Measurements from ENCODE around the gene OBP2A. TPM values are rescaled to one million over a fixed set of nuclear protein-coding genes. Genes with fewer than 3 reads are reported as not detected.

OBP2A gene
- total and polyA plus RNA-seq, 10 of the 15 experiments (the other 5 are each of a cell fraction or from before 2014, with no cell fraction given): not detected

DNA sequence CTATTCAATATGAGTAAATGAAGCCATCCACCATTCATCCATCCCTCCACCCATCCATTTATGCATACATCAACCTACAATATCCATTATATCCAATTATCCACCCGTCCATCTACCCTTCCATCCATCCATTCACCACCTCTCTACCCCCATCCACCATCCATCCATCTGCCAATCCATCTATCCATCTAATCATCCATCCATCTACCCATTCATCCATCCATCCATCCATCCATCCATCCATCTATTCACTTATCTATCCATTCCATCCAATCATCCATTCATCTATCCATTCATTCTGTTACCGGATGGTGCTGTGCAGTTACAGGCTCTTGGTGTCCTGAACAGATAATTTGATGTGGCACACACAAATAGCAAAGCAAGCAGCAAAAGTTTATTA is 26.3 kb downstream of the OBP2A start (continued):
- TF ChIP-seq, protein P1, sequence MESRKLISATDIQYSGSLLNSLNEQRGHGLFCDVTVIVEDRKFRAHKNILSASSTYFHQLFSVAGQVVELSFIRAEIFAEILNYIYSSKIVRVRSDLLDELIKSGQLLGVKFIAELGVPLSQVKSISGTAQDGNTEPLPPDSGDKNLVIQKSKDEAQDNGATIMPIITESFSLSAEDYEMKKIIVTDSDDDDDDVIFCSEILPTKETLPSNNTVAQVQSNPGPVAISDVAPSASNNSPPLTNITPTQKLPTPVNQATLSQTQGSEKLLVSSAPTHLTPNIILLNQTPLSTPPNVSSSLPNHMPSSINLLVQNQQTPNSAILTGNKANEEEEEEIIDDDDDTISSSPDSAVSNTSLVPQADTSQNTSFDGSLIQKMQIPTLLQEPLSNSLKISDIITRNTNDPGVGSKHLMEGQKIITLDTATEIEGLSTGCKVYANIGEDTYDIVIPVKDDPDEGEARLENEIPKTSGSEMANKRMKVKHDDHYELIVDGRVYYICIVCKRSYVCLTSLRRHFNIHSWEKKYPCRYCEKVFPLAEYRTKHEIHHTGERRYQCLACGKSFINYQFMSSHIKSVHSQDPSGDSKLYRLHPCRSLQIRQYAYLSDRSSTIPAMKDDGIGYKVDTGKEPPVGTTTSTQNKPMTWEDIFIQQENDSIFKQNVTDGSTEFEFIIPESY (IDR thresholded peaks at IDR 0.05): no peak
- TF ChIP-seq RCOR1 (conservative IDR thresholded peaks at IDR 0.05; ENCODE audit: low read depth, low read length): no peak

DNA sequence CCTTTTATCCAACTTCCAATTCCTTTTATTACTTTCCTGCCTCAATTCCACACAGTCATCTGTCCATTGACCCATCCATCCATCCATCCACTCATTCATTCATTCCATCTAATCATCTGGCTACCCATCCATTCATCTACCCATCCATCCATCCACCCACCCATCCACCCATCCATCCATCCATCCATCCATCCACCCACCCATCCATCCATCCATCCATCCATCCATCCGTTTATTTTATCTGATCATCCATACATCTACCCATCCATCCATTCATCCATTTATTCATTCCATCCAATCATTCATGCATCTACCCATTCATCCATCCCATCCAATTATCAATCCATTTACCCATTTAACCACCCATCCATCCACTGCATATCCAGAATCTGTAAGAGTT is 27.2 kb downstream of the OBP2A start:
- 13% methylated on average over 1 of the region's 1 CpG for WGBS (ENCODE audit: insufficient coverage, insufficient replicate concordance, low lambda C conversion rate, missing lambda C conversion rate)
- Histone ChIP-seq H3K27me3 (replicated peaks in 1 of 2; ENCODE audit: control insufficient read depth in 2 of 2, insufficient read depth in 2 of 2, low read length in 1 of 2) (no peaks in the 10 kb centered on the region), H3K27ac (ENCODE audit: control insufficient read depth, insufficient read depth) (no peak overlapping the region), H3K4me1 (ENCODE audit: control insufficient read depth, insufficient read depth, low read length) (no peaks in the 10 kb centered on the region), H3K9ac (ENCODE audit: control insufficient read depth, insufficient read depth, low read length) (no peak overlapping the region), H3K36me3 (ENCODE audit: control insufficient read depth in 2 of 2, insufficient read depth in 2 of 2, low read length in 1 of 2) (no peaks in the 10 kb centered on the region), H3K4me2 (ENCODE audit: control insufficient read depth, insufficient read depth) (no peak overlapping the region), H3K4me3 (no peak overlapping the region), H4K20me1 (ENCODE audit: control insufficient read depth, insufficient read depth) (no peaks in the 10 kb centered on the region), H3K79me2 (ENCODE audit: control insufficient read depth, insufficient read depth, low read length) (no peaks in the 10 kb centered on the region), H3K9me3 (replicated peaks; ENCODE audit: control insufficient read depth, insufficient read depth, low read length) (no peaks in the 10 kb centered on the region), H2AFZ (ENCODE audit: control insufficient read depth, low read depth, low read length) (no peak overlapping the region)
- SMC1A ChIA-PET (ENCODE audit: uncharacterized antibody, unreplicated experiment): no interaction called here
- in situ Hi-C loops (cut with MboI) (no loop called here), intact Hi-C loops (cut with micrococcal nuclease; ENCODE audit: unreplicated experiment) (no loop called here)
- BruUV-seq (replicated peaks): no TSS peak
- POLR2A ChIA-PET: no interaction called here
- no peak for FAIRE-seq
- no peak for DNase-seq (ENCODE audit: low read depth, low spot score)
- ATAC-seq: no peak
- RAD21 ChIA-PET (ENCODE audit: unreplicated experiment): no interaction called here
- CTCF ChIA-PET: no interaction called here
- TF ChIP-seq, protein P2, sequence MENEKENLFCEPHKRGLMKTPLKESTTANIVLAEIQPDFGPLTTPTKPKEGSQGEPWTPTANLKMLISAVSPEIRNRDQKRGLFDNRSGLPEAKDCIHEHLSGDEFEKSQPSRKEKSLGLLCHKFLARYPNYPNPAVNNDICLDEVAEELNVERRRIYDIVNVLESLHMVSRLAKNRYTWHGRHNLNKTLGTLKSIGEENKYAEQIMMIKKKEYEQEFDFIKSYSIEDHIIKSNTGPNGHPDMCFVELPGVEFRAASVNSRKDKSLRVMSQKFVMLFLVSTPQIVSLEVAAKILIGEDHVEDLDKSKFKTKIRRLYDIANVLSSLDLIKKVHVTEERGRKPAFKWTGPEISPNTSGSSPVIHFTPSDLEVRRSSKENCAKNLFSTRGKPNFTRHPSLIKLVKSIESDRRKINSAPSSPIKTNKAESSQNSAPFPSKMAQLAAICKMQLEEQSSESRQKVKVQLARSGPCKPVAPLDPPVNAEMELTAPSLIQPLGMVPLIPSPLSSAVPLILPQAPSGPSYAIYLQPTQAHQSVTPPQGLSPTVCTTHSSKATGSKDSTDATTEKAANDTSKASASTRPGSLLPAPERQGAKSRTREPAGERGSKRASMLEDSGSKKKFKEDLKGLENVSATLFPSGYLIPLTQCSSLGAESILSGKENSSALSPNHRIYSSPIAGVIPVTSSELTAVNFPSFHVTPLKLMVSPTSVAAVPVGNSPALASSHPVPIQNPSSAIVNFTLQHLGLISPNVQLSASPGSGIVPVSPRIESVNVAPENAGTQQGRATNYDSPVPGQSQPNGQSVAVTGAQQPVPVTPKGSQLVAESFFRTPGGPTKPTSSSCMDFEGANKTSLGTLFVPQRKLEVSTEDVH (IDR thresholded peaks at IDR 0.05; ENCODE audit: low read depth, partially characterized antibody): no peak
- TF ChIP-seq, protein P3, sequence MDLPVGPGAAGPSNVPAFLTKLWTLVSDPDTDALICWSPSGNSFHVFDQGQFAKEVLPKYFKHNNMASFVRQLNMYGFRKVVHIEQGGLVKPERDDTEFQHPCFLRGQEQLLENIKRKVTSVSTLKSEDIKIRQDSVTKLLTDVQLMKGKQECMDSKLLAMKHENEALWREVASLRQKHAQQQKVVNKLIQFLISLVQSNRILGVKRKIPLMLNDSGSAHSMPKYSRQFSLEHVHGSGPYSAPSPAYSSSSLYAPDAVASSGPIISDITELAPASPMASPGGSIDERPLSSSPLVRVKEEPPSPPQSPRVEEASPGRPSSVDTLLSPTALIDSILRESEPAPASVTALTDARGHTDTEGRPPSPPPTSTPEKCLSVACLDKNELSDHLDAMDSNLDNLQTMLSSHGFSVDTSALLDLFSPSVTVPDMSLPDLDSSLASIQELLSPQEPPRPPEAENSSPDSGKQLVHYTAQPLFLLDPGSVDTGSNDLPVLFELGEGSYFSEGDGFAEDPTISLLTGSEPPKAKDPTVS (IDR thresholded peaks at IDR 0.05; ENCODE audit: low read depth, low read length): no peak
- TF ChIP-seq EP300 (IDR thresholded peaks at IDR 0.05; ENCODE audit: borderline replicate concordance in 1 of 2, control insufficient read depth in 1 of 2, low read depth in 2 of 2, low read length in 2 of 2) (no peak), SUZ12 (IDR thresholded peaks at IDR 0.05; ENCODE audit: unreplicated experiment) (no peak), SRF (IDR thresholded peaks at IDR 0.05; ENCODE audit: low read depth in 2 of 2, low read length in 2 of 2) (no peak)
- TF ChIP-seq, protein P4, sequence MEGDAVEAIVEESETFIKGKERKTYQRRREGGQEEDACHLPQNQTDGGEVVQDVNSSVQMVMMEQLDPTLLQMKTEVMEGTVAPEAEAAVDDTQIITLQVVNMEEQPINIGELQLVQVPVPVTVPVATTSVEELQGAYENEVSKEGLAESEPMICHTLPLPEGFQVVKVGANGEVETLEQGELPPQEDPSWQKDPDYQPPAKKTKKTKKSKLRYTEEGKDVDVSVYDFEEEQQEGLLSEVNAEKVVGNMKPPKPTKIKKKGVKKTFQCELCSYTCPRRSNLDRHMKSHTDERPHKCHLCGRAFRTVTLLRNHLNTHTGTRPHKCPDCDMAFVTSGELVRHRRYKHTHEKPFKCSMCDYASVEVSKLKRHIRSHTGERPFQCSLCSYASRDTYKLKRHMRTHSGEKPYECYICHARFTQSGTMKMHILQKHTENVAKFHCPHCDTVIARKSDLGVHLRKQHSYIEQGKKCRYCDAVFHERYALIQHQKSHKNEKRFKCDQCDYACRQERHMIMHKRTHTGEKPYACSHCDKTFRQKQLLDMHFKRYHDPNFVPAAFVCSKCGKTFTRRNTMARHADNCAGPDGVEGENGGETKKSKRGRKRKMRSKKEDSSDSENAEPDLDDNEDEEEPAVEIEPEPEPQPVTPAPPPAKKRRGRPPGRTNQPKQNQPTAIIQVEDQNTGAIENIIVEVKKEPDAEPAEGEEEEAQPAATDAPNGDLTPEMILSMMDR (IDR thresholded peaks at IDR 0.05 in 2 of 3, conservative IDR thresholded peaks at IDR 0.05 in 1 of 3; ENCODE audit: control insufficient read depth in 2 of 3, extremely low read depth in 1 of 3, insufficient read depth in 1 of 3, low read depth in 3 of 3, low read length in 3 of 3): no peak
- TF ChIP-seq, protein P5, sequence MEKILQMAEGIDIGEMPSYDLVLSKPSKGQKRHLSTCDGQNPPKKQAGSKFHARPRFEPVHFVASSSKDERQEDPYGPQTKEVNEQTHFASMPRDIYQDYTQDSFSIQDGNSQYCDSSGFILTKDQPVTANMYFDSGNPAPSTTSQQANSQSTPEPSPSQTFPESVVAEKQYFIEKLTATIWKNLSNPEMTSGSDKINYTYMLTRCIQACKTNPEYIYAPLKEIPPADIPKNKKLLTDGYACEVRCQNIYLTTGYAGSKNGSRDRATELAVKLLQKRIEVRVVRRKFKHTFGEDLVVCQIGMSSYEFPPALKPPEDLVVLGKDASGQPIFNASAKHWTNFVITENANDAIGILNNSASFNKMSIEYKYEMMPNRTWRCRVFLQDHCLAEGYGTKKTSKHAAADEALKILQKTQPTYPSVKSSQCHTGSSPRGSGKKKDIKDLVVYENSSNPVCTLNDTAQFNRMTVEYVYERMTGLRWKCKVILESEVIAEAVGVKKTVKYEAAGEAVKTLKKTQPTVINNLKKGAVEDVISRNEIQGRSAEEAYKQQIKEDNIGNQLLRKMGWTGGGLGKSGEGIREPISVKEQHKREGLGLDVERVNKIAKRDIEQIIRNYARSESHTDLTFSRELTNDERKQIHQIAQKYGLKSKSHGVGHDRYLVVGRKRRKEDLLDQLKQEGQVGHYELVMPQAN (conservative IDR thresholded peaks at IDR 0.05): no peak

Measured in GM12878 (cell line).